ENCODE measurements around the gene CST9.
A peak's percentile ranks its signal among the peaks of the same experiment; 100 is the strongest.

GRCh38 chr20:23622839-23623343, 17.2 kb upstream of the CST9 start:
- no peak for TF ChIP-seq POLR2A (IDR thresholded peaks at IDR 0.05)
- TF ChIP-seq CTCF (IDR thresholded peaks at IDR 0.05), result peak in 1 of 5 experiments; percentile 23
